Measurements from ENCODE around the gene AKNAD1.

- TF ChIP-seq CTCF (IDR thresholded peaks at IDR 0.05) (no peak), POLR2A (IDR thresholded peaks at IDR 0.05) (no peak)
These were observed 24.0 kb upstream of the AKNAD1 start for GRCh38 chr1:108880850-108881249.

Data from suprapubic skin (tissue), 3 donors.